Activated gamma-delta T cell (primary cell): ENCODE data around the gene SCAF1.

ENCODE experiments used
- DNase-seq: peaks from one replicate; lab custom pipeline; 2025; lab: John Stamatoyannopoulos, UW

SCAF1 gene

GRCh38 chr19:49665036-49665350 is 23.0 kb downstream of the SCAF1 start:
- DNase-seq: no peak

GRCh38 chr19:49665351-49666119 is 23.5 kb downstream of the SCAF1 start, which contains the start of the genes BCL2L12 and IRF3:
Gene BCL2L12, plus strand, starts transcription at chr19:49665933. Its CDS starts 760 bp downstream, at chr19:49666693.
Gene IRF3, minus strand, starts transcription at chr19:49665857. Its CDS starts 1,019 bp downstream, at chr19:49664838.
- peak; percentile 85 for DNase-seq

DNA sequence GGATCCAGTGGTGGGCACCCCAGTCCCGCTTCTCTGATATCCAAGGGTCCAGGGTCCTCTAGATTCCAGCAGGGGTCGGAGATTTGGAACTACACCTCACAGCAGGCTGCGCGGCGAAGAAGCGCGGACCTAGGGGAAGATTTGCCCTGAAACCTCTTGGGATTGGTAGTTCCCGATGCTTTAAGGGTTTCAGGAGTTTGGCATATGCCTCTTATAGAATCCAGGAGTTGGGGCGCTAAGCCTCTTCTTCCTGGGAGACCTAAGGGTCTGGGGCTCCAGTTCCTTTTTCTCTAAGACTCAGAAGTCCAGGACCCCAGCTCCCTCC is 24.1 kb downstream of the SCAF1 start:
- DNase-seq: no peak

DNA sequence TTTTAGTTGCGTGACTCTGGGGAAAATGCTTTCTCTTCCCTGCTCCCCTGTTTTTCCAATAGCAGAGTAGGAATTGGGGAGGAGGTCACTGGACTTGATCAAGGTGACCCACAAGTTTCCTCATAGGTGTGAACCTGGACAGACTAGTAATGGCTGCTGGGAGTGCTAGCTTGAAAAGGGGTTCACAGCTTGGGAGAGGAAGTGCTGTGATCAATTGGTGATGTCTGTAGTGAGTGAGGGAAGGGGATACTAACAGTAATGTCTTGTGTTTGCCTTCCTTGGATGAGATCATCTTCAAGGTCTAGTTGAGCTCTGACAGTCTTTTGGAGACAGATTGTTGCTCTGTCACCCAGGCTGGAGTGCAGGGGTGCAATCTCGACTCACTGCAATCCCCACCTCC is 25.5 kb downstream of the SCAF1 start:
- no peak for DNase-seq

DNA sequence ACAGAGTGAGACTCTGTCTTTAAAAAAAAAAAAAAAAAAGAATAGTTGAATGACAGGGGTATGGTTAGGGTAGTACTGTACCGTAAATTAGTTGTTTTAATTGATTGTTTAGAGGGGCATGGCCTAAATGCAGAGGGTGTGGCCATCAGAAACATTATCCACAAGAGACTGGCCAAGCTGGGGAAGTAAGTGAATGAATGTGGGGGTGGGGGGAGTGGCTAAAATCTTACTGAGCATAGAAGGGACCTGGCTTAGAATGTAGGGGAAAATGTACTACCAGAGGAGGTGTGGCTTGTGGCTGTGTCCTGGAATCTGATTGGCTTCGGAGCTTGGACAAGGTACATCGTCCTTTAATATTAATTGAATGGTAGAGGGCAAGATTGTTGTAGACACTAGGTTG is 27.5 kb downstream of the SCAF1 start:
- DNase-seq: no peak

- peak; percentile 45 for DNase-seq
Measured at GRCh38 chr19:49672131-49672919, 30.3 kb downstream of the SCAF1 start.

DNA sequence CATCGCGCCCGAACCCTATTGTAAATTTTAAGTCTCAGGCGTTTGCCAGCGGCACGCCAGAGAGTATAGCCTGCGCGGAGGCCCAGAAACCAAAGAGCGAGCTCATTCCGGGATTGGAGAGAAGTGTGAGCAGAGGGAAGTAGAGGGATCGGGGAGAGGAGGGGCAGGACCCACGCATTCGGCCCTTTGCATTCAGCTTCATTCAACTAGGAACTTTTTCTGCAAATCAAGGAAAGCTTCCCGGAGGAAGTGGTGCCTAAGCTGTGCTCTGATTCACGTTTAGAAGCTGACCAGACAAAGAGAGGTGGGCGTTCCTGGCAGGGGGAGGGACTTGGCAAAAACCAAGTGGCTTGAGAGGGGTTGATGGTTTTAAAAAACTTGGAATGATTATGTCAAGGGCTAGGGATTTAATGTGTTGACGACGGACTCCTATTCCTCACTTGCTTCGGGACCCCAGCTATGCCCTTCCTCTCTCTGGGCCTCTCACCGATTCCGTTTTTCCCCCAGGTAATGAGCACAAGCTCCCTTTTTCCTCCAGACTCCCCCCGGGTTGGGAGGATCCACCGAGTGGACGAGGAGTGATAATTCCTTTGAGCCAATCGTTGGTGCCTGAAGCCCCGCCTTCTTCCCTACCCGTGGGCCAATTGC is 34.3 kb downstream of the SCAF1 start:
- DNase-seq: no peak

DNA sequence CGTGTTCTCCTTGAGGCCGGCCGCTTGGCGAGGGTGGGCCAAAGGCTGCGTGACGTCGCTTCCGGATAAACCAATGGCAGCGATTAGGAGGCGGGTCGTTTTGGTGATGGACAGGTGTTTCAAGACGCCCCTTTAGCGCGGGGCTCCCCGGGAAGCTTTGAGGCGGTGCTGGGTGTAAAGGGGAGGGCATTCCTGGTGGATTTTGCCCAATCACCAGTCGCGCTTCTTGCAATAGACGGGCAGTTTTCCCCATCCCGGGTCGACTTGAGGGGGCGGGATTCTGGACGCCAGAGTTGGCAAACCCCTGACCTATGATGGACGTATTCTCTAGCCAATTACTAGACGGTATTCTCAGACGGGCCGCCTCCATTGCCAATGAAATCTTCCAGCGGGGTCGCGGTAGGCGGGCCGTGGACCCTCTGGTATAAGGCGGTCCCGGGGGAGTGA is 34.8 kb downstream of the SCAF1 start:
- DNase-seq: peak; percentile 82

DNA sequence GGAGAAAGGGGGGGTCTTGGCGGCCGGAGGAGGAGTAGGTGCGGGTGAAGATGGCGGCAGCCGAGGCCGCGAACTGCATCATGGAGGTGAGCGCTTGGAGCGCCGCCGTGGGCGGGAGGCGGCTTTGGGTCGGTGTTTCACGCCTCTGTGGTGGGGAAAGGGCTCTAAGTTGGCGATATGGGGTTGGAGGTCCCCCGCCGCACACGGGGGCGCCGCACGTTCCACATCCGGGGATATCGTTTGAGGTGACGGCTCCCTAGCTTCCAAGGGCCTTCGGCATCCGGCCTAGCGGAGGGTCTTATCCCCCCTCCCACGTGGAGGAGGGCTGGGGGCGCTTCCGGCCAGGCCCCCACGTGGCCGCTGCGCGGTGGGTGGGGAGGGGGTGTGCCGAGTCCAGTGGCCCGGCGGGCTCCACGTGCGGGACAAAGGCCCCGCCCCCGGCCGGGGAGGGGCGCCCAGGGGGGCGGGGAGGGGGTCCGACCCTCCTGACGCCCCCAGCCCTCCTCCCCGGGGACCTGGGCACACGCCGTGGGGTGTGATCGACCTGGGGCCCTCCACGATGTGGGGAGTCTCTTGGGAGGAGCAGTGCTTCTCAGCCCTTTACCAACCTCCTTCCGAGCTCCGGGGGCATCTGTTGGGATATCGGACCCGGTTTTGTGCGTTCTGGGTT is 35.4 kb downstream of the SCAF1 start, which contains the start of gene PRMT1:
Gene PRMT1 (plus strand): TSS at position 41 of the 670 bp plus-strand sequence. CDS start 10 bp downstream, at position 51.
- DNase-seq: peak; percentile 73

GRCh38 chr19:49677901-49678674 is 36.1 kb downstream of the SCAF1 start:
- DNase-seq: no peak

GRCh38 chr19:49678985-49679770 is 37.2 kb downstream of the SCAF1 start:
- no peak for DNase-seq

- DNase-seq: no peak
Measured at GRCh38 chr19:49679771-49680413, 37.9 kb downstream of the SCAF1 start.

GRCh38 chr19:49680421-49681351 is 38.7 kb downstream of the SCAF1 start:
- peak; percentile 87 for DNase-seq

GRCh38 chr19:49681830-49682229 is 39.8 kb downstream of the SCAF1 start:
- no peak for DNase-seq

- no peak for DNase-seq
Measured at GRCh38 chr19:49682274-49682673, 40.3 kb downstream of the SCAF1 start.

GRCh38 chr19:49683814-49684250 is 41.8 kb downstream of the SCAF1 start:
- no peak for DNase-seq

DNA sequence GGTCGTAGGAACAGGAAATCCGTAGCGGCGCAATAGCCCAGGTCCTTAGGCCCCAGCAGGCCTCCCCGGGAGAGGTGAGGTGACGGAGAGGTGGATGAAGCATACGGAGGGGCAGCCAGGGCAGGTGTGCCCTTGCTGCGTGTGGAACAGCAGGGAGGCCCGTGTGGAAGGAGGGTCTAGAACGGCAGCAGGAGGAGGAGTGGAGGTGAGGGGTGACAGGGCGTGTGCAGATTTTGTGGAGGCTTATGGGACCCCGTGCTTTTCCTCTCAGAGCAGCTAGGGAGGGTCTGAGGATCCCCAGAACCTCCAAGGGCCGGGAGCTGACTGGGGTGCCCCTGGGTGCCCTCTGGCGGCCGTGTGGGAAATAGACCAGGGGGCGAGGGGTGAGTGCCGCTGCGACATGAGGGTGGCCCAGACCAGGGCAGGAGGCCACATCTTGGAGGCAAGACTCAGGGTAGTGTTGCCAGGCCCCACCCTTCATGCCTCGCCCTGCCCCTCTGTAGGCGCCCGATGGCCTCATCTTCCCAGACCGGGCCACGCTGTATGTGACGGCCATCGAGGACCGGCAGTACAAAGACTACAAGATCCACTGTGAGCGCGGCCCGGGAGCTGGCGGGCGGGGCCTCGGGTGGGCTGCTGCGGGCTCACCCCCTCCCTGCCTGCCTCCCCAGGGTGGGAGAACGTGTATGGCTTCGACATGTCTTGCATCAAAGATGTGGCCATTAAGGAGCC is 42.4 kb downstream of the SCAF1 start:
- DNase-seq: no peak

DNA sequence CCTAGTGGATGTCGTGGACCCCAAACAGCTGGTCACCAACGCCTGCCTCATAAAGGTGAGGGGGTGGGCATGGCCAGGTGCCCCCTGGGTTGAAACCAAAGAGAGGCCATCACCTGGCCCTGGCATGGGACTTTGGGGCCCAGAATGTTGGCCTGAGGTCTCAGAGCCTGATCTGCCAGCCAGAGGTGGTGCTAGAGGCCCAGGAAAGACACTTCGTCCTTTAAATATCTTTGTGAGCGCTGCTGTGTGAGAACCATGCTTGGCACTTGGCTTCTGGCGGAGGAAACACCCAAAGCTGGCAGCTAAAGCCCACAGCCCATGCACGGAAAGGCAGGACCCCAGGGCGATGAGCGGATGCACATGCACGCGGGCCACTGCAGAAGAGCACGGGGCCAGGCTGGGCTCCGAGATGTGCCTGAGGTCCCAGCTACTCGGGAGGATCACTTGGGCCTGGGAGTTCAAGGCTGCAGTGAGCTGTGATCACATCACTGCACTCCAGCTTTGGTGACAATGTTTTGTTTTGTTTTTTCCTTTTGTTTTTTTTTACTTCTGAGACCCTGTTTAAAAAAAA is 43.1 kb downstream of the SCAF1 start:
- DNase-seq: no peak
